HG03558 (cell line): ENCODE measurements around the gene GATA1.
"Not testable (repeated sequence)": the region's sequence is repeated elsewhere in the genome, so short reads cannot be mapped to it uniquely, and the experiment has no call there.

ENCODE experiments used
- ATAC-seq: cut with Tn5 transposase; IDR thresholded peaks from one replicate; pipeline ENCODE4 v1.9.1; 2021; ENCODE audit warnings: moderate number of reproducible peaks; ENCODE audit not compliant: unreplicated experiment; ENCODE audit errors: extremely low read depth

Gene GATA1

DNA sequence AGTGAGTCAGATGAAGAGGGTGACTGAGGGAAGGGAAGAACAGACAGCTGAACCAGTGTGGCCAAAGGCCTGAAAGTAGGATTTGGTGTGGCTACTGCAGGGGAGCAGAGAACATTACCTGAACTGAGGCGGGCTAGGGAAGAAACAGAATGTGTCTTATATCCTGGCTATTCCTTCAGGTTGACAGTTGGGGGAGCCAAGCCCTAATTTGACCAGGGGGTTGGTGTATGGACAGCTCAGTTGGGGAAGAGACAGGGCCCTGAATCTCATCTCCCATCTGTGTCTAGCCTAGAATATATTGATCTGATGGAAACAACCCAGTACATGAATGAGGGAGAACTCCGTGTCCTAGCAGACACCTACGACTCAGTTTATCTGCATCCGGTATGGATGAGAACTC, 19.7 kb downstream of the GATA1 start:
- ATAC-seq = no peak

DNA sequence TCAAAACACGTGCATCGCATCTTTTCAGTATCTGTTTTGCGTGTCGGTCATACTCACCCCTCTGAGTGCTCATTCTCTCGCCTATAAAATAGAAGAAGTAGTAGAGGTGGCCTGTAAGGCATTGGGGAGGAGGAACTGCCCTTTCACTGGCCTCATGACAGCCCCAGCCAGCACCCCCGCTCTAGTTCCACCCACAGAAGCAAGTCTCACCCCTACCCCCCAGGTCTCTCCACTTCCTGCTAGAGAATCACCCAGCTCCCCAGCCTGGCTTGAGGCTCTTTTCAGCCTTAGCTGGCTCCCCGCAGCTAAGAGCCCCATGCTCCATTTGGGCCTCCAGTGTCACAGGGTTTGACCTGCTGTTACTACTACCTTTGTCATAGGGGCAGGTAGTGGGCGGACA, 27.3 kb downstream of the GATA1 start:
- no peak for ATAC-seq

DNA sequence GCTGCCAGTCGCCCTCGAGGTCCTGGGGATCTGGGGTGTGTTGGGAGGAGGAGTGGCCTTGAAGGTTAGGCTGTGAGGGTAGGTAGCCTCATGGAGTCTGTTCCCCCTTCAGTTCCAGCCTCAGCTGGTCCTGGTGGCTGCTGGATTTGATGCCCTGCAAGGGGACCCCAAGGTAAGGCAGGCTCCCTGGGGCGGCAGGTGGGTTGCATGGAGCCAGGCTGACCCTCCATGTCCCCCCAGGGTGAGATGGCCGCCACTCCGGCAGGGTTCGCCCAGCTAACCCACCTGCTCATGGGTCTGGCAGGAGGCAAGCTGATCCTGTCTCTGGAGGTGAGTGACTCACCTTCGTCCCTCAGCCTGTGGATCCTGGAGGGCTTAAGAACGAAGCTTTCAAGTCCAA, 28.3 kb downstream of the GATA1 start:
- no peak for ATAC-seq

DNA sequence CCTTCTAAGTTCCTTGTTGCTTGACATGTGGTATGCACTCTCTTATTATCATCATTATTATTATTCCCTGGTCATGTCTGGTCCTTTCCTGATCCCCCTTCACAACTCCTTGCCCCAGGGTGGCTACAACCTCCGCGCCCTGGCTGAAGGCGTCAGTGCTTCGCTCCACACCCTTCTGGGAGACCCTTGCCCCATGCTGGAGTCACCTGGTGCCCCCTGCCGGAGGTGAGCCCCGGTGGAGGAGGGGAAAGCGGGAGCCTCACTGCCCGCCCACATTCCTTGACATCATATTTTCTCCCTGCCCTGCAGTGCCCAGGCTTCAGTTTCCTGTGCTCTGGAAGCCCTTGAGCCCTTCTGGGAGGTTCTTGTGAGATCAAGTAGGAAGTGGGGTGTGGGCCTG, 28.9 kb downstream of the GATA1 start:
- ATAC-seq = no peak

DNA sequence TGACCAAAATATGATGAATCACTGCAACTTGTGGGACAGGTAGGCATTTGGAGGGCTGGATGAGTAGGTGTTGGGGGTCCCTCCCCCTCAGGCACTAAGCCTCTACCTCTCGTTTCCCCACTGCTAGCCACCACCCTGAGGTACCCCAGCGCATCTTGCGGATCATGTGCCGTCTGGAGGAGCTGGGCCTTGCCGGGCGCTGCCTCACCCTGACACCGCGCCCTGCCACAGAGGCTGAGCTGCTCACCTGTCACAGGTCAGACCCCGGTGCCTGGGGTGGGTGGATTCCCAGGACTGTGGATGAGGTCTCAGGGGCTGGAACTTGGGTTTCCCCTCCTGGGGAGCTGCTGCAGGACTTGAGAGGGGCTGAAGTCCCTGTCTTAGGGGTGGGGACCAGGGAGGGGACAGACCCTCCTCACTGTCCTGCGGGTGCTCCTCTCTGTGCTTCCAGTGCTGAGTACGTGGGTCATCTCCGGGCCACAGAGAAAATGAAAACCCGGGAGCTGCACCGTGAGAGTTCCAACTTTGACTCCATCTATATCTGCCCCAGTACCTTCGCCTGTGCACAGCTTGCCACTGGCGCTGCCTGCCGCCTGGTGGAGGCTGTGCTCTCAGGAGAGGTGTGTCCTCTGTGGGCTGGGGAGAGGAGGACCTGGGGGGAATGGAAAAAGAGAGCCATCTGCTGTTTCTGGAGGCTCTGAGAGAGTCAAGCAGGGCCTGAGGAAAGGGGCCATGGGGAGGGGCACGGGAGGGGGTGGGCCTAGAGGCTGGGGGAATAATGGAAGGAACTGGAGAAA, 29.8 kb downstream of the GATA1 start:
- no peak for ATAC-seq

DNA sequence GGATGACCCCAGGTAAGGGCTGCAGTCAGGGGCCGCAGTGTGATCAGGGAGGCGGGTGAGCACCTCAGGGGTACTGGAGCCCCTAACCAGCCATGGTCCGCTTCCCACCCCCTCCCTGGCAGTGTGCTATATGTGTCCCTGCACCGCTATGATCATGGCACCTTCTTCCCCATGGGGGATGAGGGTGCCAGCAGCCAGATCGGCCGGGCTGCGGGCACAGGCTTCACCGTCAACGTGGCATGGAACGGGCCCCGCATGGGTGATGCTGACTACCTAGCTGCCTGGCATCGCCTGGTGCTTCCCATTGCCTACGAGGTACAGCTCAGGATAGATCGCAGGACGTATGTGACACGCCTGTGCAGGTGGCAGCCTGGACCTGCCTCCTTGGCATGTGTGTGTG, 31.7 kb downstream of the GATA1 start:
- ATAC-seq = no peak

DNA sequence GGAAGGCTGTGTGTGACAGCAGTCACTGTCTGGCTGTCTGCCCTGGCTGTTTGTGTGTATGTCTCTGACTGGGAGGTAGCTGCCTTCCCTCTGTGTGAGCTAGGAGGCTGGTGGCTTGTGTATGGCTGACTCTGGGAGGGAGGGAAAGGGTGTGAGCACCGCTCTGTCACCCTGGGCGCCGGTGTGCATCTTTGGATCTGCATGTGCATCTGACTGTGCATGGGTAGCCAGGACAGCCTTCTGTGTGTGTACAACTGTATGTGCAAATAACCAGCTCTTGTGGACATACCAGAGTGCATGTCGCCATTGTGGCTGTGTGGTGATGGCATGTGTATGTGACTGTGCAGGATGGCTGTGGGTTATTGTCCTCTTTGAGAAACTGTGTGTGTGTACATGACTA, 32.5 kb downstream of the GATA1 start:
- no peak for ATAC-seq

DNA sequence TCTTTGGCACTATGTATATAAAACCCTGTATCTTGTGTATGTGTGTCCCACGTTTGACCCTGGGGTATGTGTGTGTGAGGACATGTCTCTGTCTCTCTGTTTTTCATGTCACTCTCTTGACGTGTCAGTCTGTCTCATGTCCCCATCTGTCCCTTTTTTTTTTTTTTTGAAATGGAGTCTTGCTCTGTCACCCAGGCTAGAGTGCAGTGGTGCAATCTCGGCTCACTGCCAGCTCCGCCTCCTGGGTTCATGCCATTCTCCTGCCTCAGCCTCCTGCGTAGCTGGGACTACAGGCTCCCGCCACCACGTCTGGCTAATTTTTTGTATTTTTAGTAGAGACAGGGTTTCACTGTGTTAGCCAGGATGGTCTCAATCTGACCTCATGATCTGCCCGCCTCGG, 33.0 kb downstream of the GATA1 start:
- ATAC-seq = not testable (repeated sequence)

DNA sequence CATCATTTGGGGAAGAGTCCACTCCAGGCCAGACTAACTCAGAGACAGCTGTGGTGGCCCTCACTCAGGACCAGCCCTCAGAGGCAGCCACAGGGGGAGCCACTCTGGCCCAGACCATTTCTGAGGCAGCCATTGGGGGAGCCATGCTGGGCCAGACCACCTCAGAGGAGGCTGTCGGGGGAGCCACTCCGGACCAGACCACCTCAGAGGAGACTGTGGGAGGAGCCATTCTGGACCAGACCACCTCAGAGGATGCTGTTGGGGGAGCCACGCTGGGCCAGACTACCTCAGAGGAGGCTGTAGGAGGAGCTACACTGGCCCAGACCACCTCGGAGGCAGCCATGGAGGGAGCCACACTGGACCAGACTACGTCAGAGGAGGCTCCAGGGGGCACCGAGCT, 36.7 kb downstream of the GATA1 start:
- ATAC-seq = no peak

DNA sequence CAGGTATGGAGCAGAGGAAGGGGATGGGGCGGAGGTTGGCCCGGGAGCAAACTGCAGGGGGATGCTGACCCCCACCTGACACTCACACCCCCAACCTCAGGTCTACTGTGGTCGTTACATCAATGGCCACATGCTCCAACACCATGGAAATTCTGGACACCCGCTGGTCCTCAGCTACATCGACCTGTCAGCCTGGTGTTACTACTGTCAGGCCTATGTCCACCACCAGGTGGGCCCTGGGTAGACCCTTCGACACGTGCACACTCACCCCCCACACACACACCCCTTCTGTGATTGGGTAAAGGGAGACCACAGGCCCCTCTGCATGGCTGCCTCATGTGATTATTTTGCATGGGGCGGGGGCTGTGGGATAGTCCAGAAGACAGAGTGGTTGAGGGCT, 37.7 kb downstream of the GATA1 start:
- ATAC-seq = no peak

DNA sequence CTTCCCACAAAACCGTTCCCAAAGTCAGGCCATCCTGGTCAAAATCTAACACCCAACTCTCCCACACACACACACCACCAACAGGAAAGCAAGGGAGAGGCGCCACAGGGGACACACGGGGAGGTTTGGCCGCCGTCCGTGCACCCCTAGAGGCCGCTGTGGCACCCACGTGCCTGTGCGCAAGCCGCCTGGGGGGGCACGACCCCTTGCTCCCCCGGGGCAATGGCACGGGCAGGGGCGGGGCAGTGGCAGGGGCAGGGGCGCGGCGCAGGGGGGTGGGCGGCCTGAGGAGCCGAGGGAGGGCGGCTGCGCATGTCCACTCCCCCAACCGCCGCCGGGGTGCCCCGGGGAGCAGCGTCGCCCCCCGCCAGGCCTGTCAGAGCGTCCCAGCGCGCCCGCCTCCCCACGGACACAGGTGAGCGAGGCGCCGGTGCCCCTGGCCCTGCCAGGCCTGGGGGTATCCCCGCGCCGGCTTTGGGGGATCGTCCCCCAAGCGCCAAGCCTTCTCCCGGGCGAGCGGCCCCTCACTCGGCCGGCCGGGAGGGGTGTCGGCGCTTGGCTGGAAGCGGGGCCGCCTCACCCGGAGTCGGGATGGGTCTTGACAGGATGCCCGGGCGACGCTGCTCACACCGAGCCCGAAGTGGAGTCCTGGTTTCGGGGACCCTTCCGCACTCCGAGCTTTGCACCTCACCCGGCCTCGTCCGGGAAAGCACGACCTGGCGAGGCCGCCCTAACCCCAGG, 39.9 kb downstream of the GATA1 start, which contains the start of gene ERAS:
Gene ERAS (plus strand): TSS at position 379 of the 741 bp plus-strand sequence. CDS start 2,611 bp downstream, outside the sequence.
- no peak for ATAC-seq

DNA sequence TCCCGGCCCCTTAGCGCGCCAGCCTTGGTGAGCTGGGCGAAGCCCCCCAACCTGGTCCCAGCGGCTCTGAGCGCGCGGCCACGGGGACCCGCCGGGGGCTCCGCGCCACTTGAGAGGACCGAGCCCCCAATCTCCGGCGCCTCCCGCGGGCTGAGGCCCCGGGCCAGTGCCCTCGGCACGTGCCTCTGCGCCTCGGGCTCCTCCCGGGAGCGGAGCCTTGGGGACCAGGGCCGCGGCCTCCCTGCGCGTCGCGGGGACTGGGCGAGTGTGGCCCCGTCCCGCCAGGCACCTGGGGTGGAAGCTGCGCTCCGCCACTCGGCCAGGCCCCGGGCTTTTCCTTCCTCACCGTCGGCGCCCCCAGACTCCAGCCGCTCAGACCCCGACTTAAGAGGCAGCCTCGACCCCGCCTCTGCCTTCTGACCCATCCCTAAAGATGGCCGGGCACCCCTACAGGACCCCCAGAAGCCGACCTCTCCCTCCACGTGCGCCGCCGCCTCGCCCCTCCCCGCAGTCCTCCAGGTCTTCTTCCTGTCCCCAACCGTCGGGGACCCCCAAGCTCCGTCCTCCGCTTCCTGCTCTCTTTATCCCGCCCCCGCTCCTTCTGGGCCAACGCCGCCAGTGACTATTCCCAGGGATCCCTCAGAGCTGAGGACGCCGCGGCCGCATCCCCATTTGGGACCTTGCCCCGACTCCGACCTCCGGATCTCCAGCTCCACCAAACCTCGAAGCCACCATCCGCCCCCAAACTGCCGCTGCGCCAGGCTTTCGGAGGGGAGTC, 40.7 kb downstream of the GATA1 start:
- no peak for ATAC-seq

DNA sequence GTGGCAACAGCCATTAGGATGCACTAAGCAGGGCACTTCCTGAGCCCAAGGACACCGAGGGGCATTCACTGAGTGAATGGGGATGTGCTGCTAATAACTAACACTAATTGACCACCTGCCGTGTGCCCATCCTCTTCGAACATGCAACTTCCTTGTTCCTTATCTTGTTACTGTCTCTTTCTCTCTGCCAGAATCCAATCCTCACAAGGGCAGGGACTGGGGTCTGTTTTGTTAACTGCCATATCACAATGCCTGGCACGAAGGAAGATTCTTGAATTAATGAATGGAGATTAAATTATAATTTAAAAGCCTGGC, 41.2 kb downstream of the GATA1 start:
- no peak for ATAC-seq

DNA sequence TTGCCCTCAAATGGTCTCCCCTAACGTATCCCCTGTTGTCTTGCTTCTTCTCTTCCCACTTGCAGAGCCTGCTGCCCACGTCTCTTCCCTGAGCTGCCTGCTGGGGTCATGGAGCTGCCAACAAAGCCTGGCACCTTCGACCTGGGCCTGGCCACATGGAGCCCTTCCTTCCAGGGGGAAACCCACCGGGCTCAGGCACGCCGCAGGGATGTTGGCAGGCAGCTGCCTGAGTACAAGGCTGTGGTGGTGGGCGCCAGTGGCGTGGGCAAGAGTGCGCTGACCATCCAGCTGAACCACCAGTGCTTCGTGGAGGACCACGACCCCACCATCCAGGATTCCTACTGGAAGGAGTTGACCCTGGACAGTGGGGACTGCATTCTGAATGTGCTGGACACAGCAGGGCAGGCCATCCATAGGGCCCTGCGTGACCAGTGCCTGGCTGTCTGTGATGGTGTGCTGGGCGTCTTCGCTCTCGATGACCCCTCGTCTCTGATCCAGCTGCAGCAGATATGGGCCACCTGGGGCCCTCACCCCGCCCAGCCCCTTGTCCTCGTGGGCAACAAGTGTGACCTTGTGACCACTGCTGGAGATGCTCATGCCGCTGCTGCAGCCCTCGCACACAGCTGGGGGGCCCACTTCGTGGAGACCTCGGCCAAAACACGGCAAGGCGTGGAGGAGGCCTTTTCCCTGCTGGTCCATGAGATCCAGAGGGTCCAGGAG, 42.8 kb downstream of the GATA1 start:
- no peak for ATAC-seq

DNA sequence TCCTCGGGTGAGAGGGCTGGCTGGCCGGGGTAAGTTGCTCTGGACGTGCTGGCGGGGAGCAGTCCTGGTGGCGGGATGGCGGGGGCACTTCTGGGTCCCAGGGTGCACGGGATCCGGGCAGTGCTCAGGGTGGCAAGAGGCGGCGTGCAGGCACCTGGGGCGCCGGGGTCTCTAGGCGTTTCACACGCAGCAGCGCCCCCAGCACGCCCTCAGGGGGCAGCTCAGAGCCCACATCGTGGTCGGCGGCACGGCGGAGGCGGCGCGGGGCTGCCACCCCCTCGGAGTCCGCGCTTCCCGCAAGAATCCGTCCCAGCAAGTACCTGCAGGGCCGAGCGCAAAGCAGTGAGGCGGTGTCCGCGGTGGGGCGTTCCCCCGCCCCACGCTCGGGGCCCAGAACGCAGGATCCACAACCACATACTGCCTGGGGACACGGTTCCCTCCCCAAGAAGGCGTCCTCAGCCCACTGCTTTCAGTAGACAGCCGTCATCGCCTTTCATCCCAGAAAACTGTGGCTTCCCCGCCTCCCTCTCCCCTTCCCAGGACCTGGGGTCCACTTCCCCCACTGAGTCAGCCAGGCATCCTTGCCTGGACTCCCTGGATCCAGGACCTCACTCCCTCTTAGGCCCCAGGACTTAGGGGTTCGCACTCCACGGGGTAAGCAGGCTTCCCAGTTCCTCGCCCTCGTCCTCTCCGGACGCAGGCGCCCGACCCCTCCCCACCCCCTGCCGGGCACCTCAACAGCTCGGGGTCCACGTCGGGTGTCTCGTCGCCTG, 44.9 kb downstream of the GATA1 start:
- no peak for ATAC-seq

DNA sequence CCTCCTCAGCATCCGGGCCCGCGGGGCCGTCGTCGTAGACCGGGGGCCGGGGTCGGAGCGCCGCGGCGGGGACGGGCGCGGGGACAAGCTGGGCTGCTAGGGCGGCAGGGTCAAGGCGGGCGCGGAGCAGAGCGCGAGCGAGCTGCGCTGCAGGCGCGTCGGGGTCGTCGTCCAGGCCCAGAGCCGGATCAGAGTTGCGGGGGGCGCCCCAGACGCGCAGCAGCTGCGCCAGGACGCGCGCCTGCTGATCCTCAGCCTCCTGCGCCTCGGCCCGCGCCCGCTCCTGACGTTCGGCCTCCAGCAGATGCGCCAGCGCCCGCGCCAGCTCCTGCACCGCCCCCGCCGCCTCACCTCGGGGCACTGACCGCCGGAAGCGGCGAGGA, 45.5 kb downstream of the GATA1 start:
- no peak for ATAC-seq

DNA sequence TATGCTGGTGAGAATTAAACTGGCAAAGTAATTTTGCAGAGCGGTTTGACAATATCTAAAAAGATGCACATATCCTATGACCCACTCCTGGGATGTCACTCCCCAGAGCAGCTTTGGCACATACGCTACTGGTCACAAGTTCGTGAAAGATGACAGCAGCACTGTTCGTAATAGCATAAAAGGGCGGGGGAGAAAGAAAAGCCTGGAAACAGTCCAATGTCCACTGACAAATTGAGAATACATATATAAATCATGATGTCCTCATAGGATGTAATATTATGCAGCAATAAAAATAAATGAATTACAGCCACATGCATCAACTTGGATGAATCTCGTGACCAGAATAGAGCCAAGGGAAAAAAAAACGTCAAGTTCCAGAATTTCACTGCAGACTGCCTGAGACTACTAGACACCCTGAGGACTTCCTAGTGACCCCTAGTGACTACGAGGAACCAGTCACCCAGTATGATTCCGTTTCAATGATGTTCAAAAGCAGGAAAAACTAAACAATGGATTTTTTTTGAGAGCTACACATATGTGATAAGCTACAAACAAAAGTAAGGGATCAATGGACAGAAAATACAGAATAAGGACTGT, 47.2 kb downstream of the GATA1 start:
- no peak for ATAC-seq

DNA sequence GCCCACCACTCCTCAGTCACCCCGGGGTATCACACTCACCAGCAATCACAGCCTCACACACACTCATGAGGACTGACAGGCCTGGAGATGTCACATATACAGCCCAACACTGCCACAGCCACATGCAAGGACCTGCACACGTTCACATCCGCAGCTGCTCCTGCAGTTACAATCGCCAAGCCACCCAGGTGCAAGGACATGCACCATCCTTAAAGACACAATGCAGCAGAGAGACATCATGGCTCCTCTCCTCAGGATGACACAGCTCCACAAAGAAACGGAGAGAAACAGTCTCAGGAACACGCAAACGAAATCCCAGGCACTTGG, 48.0 kb downstream of the GATA1 start:
- no peak for ATAC-seq

DNA sequence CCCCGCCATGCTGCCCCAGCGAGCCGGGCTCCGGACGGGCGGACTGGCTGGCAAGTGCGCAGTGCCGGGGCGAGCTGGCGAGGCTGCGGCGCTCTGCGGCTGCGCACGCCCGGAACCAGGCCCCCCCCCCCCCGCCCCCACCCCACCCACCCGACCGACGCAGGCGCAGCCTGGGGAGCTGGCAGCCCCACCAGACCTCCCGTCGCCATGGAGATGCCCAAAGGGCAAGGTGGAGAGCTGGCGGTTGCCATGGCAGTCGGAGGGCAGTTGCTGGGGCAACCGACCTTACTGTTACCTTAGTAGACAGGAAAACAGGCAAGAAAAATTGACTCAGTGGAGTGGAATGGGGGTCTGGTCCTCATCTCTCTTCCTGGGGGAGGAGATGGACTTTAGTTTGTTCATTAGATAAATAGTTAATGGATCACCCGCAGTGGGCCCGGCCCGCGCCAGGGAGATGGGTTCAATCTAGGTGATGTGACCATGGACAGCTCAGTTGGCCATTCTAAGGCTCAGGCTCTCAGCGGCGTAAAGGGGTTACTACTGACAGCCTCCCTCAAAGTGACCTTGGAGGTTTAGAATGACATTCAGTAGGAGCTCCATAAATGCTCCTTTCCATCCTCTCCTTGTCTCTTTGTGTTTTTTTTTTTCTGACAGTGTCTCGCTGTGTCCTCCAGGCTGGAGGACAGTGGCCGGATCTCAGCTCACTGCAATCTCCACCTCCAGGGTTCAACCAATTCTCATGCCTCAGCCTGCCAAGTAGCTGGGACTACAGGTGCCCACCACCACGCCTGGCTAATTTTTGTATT, 49.3 kb downstream of the GATA1 start, which contains the start of gene PCSK1N:
Gene PCSK1N (minus strand): TSS at position 87 of the 806 bp plus-strand sequence. CDS start 78 bp downstream, at position 9.
- no peak for ATAC-seq
